ENCODE data around the gene RFX2.

The RFX2 gene

DNA sequence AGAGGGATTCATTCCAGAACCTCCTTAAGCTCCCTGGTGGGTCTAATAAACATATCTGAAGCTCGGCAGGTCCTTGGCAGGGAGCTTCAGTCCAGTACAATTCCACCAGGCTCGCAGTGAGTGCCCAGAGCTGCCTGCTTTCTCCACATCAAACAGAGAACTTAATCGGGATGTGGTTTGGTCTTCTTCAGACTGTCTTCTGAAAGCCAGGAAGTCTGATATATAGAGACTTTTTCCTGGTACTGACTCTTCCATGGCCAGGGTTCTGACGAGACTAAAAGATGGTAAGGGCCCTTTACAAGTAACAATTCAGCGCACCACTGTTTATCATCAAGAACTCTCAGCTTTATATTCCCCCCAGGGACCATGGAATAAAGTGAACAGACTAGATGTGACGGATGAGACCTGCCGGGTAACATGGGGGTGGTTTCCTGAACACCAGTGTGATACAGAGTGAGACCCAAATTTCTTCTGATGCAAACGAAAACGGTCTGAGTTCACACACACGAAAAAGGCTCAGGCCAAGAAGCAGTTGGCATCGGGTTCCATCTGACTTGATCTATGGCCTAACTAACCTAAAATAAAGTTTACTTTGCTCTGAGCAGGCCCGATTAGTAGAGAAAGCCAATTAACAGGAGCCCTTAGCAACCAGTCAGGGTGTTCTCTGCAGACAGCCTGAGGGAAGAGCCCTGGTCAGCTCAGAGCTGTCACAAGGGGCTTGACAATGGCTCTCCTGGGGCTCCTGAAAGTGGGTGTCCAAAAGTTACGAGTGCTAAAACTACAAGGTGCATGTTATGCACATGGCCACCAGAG is 161.3 kb downstream of the RFX2 start:
- no peak for DNase-seq

DNA sequence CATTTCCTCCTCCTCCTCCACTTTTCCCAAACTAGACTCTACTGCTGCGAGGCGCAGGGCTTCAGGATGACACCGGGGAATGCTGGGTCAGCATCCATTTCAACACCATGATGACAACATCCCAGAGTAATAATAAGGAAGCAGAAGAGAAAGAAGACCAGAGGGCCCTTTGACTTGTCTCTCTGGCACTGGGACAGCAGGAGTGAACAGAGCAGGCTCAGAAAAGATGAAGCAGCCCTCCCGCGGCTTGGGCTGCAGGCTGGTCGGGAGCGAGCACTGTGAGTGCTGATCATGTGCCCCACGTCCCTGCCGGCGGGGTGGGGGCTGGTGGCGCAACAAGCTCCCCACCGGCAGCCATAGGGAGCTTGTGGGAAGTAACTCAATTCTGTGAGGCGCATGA is 162.9 kb downstream of the RFX2 start:
- no peak for DNase-seq

DNA sequence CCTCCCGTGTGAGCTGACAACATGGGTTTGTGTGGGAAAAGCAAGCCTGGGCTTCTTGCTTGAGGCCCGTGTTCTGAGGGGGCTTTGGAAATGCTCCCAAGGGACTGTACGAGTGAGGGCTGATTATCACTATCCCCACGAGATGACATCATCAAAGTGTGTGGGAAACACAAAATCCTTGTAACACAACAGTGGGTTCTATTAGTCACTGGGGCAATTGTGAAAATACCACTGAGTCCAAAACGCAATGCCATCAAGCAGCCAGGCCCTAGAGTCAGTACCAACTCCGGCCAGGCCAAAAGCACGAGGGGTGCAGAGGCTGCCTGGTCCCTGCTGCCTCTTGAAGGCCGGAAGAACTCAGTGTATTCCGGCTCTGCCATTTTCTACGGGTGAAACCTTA is 166.7 kb downstream of the RFX2 start:
- no peak for DNase-seq
